ENCODE results near the gene P3H2.

DNA sequence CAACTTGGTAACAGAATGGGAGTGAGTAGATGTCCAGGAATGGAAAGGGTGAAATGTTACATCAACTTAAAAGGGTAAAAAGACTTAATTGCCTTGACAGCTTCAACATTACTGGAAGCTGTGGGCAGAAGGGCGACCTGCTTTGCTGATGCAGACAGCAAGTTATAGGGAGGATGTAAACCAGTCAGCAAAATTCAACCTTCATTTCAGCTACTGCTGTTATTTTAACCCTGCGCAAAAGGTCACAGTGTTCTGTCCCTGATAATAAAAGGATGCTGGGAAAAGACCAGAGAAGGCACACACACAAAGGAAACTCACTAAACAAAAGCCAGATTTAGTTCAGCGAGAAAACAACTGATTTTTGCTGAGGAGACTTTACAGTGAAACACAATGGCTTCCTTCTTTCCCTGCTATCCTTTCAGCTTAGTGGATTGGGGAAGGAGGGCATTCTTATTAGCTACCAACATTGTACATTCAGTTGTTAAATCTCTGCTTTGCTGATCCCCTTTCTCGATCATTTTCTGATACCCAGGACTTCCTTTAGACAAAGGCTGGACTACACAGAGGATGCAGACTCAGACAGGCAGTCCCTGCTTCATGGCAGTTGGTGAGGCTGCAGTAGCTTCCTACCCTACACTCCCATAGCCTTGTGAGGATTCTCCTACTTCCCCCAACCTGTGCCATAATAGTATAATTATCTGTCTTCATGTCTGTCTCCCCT lies 62.0 kb downstream of the P3H2 start:
- TF ChIP-seq, protein P1, sequence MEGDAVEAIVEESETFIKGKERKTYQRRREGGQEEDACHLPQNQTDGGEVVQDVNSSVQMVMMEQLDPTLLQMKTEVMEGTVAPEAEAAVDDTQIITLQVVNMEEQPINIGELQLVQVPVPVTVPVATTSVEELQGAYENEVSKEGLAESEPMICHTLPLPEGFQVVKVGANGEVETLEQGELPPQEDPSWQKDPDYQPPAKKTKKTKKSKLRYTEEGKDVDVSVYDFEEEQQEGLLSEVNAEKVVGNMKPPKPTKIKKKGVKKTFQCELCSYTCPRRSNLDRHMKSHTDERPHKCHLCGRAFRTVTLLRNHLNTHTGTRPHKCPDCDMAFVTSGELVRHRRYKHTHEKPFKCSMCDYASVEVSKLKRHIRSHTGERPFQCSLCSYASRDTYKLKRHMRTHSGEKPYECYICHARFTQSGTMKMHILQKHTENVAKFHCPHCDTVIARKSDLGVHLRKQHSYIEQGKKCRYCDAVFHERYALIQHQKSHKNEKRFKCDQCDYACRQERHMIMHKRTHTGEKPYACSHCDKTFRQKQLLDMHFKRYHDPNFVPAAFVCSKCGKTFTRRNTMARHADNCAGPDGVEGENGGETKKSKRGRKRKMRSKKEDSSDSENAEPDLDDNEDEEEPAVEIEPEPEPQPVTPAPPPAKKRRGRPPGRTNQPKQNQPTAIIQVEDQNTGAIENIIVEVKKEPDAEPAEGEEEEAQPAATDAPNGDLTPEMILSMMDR (IDR thresholded peaks at IDR 0.05) = no peak
- no peak for TF ChIP-seq EZH2 (IDR thresholded peaks at IDR 0.05; ENCODE audit: borderline replicate concordance, insufficient read depth, low read depth, low read length, poor library complexity, severe bottlenecking)

Data from B cell (primary cell).